ENCODE data around the gene RAET1L.
A peak's percentile ranks its signal among the peaks of the same experiment; 100 is the strongest.
"Not testable (repeated sequence)": the region's sequence is repeated elsewhere in the genome, so short reads cannot be mapped to it uniquely, and the experiment has no call there.

RAET1L gene

GRCh38 chr6:150043501-150044412 lies 18.4 kb upstream of the RAET1L start:
- no peak for DNase-seq

- no peak for DNase-seq
These were observed 17.8 kb upstream of the RAET1L start for GRCh38 chr6:150043096-150043495.

GRCh38 chr6:150038202-150039062 lies 13.1 kb upstream of the RAET1L start:
- DNase-seq = no peak

- DNase-seq = no peak
These were observed 12.3 kb upstream of the RAET1L start for GRCh38 chr6:150037526-150038201.

- no peak for DNase-seq
These were observed 10.7 kb upstream of the RAET1L start for GRCh38 chr6:150036081-150036480.

GRCh38 chr6:150033207-150033771 lies 8.0 kb upstream of the RAET1L start:
- DNase-seq = no peak

GRCh38 chr6:150032598-150032997 lies 7.3 kb upstream of the RAET1L start:
- no peak for DNase-seq

GRCh38 chr6:150030611-150031010 lies 5.3 kb upstream of the RAET1L start:
- DNase-seq = no peak

GRCh38 chr6:150029749-150030148 lies 4.4 kb upstream of the RAET1L start:
- DNase-seq = no peak

- DNase-seq = no peak
These were observed 3.9 kb upstream of the RAET1L start for GRCh38 chr6:150029276-150029675.

GRCh38 chr6:150028799-150029198 lies 3.5 kb upstream of the RAET1L start:
- DNase-seq = no peak

- no peak for DNase-seq
These were observed 2.7 kb upstream of the RAET1L start for GRCh38 chr6:150027806-150028565.

- no peak for DNase-seq
These were observed 1.9 kb upstream of the RAET1L start for GRCh38 chr6:150026976-150027805.

- no peak for DNase-seq
These were observed 631 bp downstream of the RAET1L start for GRCh38 chr6:150024646-150025155.

- not testable (repeated sequence) for DNase-seq
These were observed 1.3 kb downstream of the RAET1L start for GRCh38 chr6:150024021-150024420.

- DNase-seq = not testable (repeated sequence)
These were observed 3.5 kb downstream of the RAET1L start for GRCh38 chr6:150021870-150022269.

GRCh38 chr6:150018846-150019580 lies 6.3 kb downstream of the RAET1L start:
- no peak for DNase-seq

- not testable (repeated sequence) for DNase-seq
These were observed 8.2 kb downstream of the RAET1L start for GRCh38 chr6:150017186-150017521.

GRCh38 chr6:150016324-150017185 lies 8.8 kb downstream of the RAET1L start:
- DNase-seq = peak; percentile 53

Data from activated CD4-positive, alpha-beta T cell treated with anti-CD3 and anti-CD28 coated beads for 48 hours (primary cell).